ENCODE results near the gene NUP210L. TPM values are rescaled to one million over a fixed set of nuclear protein-coding genes. Genes with fewer than 3 reads are reported as not detected.

Gene NUP210L
- total RNA-seq, 3 donors from 2014 or later (not counting 1 experiment from before 2014, with no cell fraction given) = 0.13 to 0.24 (median 0.18) TPM

GRCh38 chr1:154178911-154179811 is 24.3 kb upstream of the NUP210L start:
- Mint-ChIP-seq H3K4me3 (peak overlapping the region; percentile 90), H3K27me3 (ENCODE audit: low read depth in 2 of 2) (no peaks in the 10 kb centered on the region), H3K4me1 (peaks cover 75 to 78% of the 10 kb centered on the region in 2 donors), H3K9me3 (no peaks in the 10 kb centered on the region), H3K36me3 (peaks cover 6% of the 10 kb centered on the region), H3K27ac (peak overlapping the region; percentile 92 to 97)
- 76% methylated on average over 8 of the region's 10 CpGs for WGBS (ENCODE audit: insufficient coverage)
- Histone ChIP-seq H3K36me3 (ENCODE audit: control insufficient read depth, insufficient read depth, low read length) (peaks cover 26% of the 10 kb centered on the region), H3K4me3 (ENCODE audit: low read length) (no peak overlapping the region), H3K4me1 (ENCODE audit: control insufficient read depth, insufficient read depth, low read length) (peaks cover 66% of the 10 kb centered on the region), H3K9me3 (ENCODE audit: control insufficient read depth, insufficient read depth, low read length) (no peaks in the 10 kb centered on the region), H3K27ac (ENCODE audit: low read length) (peak overlapping the region; percentile 59), H3K27me3 (ENCODE audit: control insufficient read depth, insufficient read depth, low read length) (no peaks in the 10 kb centered on the region)
- no peak for TF ChIP-seq CTCF (IDR thresholded peaks at IDR 0.05)
- ATAC-seq (no peak), DNase-seq (peak in 1 of 2 donors; percentile 34)
- intact Hi-C loops (cut with micrococcal nuclease) = no loop called here

GRCh38 chr1:154178013-154178412 is 23.1 kb upstream of the NUP210L start:
- peaks cover 59% of the 10 kb centered on the region for H3K4me1 ChIP-seq (ENCODE audit: control insufficient read depth, insufficient read depth, low read length)
- H3K36me3 ChIP-seq (ENCODE audit: control insufficient read depth, insufficient read depth, low read length) = peaks cover 28% of the 10 kb centered on the region
- Mint-ChIP-seq H3K27me3 (ENCODE audit: low read depth in 2 of 2) (no peaks in the 10 kb centered on the region), H3K27ac (peak overlapping the region; percentile 92 to 97), H3K9me3 (no peaks in the 10 kb centered on the region), H3K4me3 (peak overlapping the region; percentile 60), H3K4me1 (peaks cover 68 to 72% of the 10 kb centered on the region in 2 donors), H3K36me3 (peaks cover 5% of the 10 kb centered on the region)
- no peak for DNase-seq
- intact Hi-C loops (cut with micrococcal nuclease) = no loop called here
- H3K27ac ChIP-seq (ENCODE audit: low read length) = peak overlapping the region; percentile 28
- no peaks in the 10 kb centered on the region for H3K9me3 ChIP-seq (ENCODE audit: control insufficient read depth, insufficient read depth, low read length)
- 8% methylated on average over 2 of the region's 2 CpGs for WGBS (ENCODE audit: insufficient coverage)
- no peaks in the 10 kb centered on the region for H3K27me3 ChIP-seq (ENCODE audit: control insufficient read depth, insufficient read depth, low read length)
- H3K4me3 ChIP-seq (ENCODE audit: low read length) = no peak overlapping the region
- no peak for ATAC-seq
- no peak for TF ChIP-seq CTCF (IDR thresholded peaks at IDR 0.05)

GRCh38 chr1:154176337-154176736 is 21.5 kb upstream of the NUP210L start:
- 14% methylated on average over 2 of the region's 2 CpGs for WGBS (ENCODE audit: insufficient coverage)
- Mint-ChIP-seq H3K4me3 (peak overlapping the region; percentile 52), H3K36me3 (peaks cover 16% of the 10 kb centered on the region), H3K27ac (peak overlapping the region; percentile 92 to 97), H3K27me3 (ENCODE audit: low read depth in 2 of 2) (no peaks in the 10 kb centered on the region), H3K9me3 (no peaks in the 10 kb centered on the region), H3K4me1 (peaks cover 60 to 72% of the 10 kb centered on the region in 2 donors)
- no peaks in the 10 kb centered on the region for H3K9me3 ChIP-seq (ENCODE audit: control insufficient read depth, insufficient read depth, low read length)
- H3K27me3 ChIP-seq (ENCODE audit: control insufficient read depth, insufficient read depth, low read length) = no peaks in the 10 kb centered on the region
- no peak for TF ChIP-seq CTCF (IDR thresholded peaks at IDR 0.05)
- H3K4me3 ChIP-seq (ENCODE audit: low read length) = no peak overlapping the region
- peak in 1 of 2 donors; percentile 33 for DNase-seq
- peaks cover 45% of the 10 kb centered on the region for H3K36me3 ChIP-seq (ENCODE audit: control insufficient read depth, insufficient read depth, low read length)
- intact Hi-C loops (cut with micrococcal nuclease) = no loop called here
- H3K4me1 ChIP-seq (ENCODE audit: control insufficient read depth, insufficient read depth, low read length) = peaks cover 50% of the 10 kb centered on the region
- no peak for ATAC-seq
- no peak overlapping the region for H3K27ac ChIP-seq (ENCODE audit: low read length)
